Right kidney (tissue), 1 donor: ENCODE data around the gene RAC3.

Experiments
- DNase-seq: peaks from one replicate; pipeline ENCODE4 v3.0.0-alpha.2; 2016

The RAC3 gene

DNA sequence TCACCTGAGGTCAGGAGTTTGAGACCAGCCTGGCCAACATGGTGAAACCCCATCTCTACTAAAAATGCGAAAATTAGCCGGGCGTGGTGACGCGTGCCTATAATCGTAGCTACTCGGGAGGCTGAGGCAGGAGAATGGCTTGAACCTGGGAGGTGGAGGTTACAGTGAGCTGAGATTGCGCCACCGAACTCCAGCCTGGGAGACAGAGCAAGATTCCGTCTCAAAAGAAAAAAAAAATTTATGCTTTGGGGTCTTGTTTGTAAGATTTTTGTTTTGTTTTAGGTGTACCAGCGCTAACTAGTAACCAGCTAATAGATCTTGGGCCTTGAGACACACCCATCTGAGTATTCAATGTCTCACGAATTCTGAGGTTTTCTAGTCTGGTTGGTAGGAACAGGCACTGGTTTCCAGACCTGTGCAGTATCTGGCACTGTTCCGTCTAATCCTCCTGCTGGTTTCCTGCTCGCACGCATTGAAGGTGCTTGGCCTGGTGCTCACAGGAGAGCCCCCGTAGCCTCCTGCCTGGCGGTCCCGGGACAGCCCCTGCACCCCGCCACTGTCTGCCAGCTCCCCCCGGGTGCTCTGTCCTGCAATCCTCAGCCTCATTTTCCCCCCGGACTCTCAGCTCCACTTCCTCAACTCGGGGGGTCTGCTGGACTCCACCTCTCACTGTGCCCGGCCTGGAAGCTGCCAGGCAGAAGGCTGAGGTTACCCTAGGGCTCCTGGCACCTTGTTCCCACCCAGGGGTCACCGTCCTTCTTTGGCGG lies 44.7 kb downstream of the RAC3 start:
- DNase-seq = no peak

DNA sequence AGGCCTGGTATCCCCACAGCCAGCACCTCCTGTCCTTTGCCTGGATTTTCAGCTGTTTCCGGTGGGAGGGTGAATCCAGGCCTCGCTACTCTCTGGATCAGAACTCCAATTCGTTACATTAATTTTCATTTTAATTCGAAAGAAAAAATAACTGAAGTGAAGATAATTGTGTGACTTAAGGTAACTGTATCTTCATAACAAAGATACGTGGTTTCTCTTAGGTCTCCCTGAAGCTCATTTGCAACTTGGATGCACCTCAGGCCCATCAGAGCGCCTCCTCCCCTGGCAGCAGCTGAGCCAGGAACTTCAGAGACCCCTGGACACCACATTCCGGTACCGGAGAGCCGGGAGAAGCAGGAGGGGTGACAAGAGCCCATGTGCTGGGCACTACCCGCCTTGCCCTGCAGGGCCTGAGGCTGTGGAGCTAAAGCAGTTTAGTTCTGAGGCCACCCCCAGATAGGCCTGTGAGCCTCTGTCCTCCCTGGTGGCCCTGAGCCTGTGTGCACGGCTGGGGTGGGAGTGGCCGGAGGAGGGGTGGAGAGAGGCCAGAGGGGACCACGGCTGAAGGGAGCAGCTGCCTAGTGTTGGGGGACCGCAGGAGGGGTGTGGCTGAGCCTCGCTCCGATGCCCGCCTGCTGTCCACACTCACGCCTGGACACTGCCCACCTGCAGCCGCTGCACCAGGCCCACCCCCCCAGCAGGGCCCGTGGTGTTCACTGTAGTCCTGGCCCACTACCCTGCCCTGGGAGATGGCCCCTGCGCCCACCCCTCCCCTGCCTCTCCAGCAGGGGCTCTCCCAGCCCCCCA lies 45.5 kb downstream of the RAC3 start:
- no peak for DNase-seq

GRCh38 chr17:82077617-82078358 lies 46.3 kb downstream of the RAC3 start:
- no peak for DNase-seq

- no peak for DNase-seq
These were observed 47.0 kb downstream of the RAC3 start for GRCh38 chr17:82078433-82078832.

GRCh38 chr17:82079001-82079677 lies 47.7 kb downstream of the RAC3 start:
- DNase-seq = no peak

DNA sequence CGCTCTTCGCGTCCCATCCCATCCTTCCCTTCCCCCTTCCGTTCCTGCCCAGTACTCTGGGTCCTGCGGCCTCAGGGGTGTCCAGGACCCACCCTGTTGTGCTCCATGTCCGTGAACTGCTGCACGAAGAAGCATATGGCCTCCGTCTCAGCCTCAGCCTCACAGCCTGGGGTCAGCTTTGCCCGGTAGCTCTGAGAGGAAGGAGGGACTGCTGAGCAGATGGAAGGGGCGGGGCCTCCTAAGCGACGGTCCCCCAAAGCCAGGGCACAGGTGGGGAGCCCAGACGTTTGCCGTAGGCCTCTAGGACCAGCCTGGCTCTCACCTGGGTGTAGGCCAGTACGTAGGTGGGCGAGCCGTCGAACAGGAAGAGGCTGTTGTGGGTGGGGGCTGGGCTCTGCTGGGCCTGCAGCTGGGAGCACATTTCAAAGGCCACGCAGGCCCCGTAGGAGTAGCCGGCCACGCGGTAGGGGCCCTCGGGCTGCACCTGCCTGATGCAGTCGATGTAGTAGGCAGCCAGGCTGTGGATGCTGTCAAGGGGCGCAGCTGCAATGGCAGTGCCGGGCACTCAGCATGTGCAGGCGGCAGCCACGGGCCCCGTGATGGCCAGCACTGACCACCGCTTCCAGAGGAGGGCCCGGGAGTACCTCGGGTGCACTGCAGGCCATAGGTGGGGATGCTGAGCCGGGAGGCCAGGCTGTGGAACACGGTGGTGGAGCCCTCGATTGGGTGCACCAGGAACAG lies 48.7 kb downstream of the RAC3 start:
- no peak for DNase-seq

GRCh38 chr17:82080789-82081464 lies 49.4 kb downstream of the RAC3 start:
- no peak for DNase-seq

DNA sequence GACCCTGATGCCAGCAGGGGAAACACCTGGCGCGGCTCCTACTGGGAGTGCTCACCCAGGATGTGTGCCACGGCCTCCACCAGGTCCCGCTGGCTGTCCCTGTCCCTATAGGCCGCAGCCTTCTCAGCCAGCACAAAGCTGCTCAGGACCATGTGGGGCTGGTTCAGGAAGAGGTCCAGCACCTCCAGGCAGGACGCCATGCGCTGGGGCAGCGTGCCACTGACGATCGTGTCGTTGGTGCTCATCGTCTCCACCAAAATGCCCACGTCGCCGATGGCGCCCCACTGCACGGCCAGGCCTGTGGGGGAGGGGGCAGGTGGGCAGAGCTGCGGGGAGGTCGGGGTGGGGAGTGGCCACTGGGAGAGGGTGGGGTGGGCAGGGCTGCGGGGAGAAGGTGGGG lies 50.1 kb downstream of the RAC3 start:
- no peak for DNase-seq

- DNase-seq = no peak
These were observed 50.5 kb downstream of the RAC3 start for GRCh38 chr17:82081966-82082365.

DNA sequence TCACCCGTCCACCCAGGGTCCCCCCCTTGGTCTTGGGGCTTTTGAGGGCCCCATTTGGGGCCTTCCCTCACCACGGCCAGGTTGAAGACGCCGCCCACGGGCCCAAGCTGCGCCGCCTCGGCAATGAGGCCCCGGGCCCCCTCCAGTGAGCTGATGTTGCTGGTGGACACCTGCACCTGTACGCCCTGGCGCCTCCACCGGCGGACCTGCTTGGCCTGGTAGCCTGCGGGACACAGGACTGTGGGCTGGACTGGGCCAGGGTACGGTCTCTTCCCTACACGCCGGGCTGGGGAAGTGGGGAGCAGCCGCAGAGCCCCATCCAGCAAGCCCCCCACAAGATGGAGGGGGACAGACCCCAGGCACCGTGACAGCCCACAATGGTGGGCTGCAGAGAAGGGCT lies 51.0 kb downstream of the RAC3 start:
- no peak for DNase-seq

DNA sequence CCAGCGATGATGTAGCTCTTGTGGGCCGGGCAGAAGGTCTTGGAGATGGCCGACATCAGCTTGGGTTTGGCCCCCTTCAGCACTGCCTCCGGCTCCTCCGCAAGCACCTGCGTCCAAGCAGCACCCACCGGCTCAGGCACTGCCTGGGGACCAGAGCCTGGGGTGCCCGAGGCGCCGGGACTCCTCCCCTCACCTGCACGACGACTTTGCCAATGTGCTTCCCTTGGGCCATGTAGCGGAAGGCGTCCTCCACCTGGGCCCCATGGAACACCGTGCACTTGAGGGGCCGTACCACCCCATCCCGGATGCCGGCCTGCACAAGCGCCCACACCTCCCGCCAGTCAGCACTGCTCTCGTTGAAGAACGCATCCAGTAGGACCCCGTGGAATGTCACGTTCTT lies 51.5 kb downstream of the RAC3 start:
- DNase-seq = no peak
